LoVo (cell line): ENCODE measurements around the gene WDFY4.

Experiments used
- DNase-seq: peaks from one replicate; pipeline ENCODE4 v3.0.0-alpha.2; 2016; ENCODE audit warnings: low spot score

WDFY4 gene

DNA sequence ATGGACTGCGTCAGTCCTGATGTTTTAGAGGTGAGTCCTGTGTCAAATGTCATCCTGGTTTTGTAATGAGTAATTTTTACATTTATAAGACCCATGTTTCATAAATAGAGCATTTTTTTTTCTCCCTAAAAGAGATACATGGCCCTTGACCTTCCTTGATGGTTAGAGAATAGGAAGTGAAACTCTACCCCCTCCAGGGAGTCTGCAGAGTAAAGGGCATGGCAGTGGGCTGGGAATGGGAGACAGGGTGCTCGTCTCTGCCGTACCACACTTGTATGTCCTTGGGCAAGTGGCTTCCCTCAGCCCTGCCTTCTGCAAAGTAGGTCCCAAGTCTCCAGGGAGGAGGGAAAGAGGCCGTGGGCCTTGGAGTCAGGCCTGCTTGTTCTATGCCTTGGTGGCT is 63.9 kb downstream of the WDFY4 start:
- DNase-seq: no peak

DNA sequence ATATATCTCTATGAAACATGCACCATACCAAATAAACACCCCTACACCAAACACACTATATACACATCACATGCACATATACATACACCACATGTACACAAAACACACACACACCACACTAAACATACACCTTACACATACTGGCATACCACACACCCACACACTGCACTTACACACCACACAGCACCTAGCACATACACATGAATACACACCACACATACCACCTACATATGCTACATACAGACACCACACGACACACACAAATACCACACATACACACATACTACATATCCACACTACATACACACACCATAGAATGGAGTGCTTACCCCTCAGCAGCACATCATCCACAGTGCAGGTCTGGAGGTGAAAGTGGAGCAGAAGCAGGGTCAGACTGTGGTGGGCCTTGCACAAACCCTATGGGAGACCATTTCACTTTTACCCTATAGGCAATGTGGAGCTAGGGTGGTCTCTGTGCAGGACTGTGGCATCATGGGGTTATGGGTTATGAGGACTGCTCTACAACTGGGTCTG is 64.6 kb downstream of the WDFY4 start:
- DNase-seq: no peak

DNA sequence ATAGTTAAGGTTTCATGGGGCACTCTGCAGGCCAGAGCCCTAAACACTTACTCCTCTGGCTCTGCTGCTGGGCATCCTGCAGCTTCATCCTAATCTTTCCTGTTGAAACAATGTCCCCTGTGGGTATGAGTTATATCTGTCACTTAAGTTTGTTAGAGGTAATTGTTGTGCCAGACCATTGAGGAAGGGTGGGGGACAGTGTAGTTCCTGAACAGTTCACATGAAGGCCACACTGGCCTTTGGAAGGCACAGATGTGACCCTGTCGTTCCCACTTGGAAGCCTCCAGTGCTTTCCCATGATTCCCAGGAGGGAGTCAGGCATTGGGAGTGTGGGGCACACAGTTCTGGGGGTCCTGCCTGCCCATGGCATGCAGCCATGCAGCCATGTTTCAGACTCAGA is 65.3 kb downstream of the WDFY4 start:
- DNase-seq: no peak

DNA sequence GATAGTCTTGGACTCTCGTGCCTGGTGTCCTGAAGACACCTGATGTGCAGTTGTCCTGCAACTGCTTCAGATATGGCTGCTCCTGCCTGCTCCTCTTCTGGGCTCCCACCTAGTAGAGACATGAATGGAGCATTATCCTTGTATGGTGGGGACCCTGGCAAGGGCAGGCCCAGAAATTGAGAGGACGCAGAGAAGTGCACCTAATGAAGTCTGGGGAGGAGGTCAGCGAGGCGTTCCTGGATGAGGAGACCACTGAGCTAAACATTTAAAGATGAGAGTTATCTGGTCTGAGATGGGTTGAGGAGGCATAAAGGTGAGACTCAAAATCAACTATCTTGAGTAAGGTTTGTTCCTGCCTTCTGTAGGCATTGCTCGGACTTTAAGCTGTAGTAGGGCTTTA is 66.3 kb downstream of the WDFY4 start:
- DNase-seq: no peak

DNA sequence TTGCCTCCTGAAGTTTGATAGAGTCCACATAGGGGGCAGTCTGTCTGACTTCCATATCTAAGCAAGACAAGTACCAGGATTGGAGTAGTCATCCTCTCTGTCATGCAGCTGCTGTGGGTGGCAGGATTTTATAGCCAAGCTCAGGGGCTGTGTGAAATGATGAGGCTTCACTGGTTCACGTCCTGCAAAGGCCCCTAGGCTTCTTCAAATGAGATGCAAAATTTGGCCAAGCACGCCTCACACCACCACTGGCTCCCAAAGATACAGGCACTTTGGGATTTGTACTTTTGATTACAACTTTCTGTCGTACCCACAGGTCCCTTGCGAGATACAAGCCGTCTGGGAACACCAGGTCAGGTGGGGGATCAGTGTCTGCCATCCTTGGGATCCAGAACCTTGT is 67.1 kb downstream of the WDFY4 start:
- DNase-seq: no peak

DNA sequence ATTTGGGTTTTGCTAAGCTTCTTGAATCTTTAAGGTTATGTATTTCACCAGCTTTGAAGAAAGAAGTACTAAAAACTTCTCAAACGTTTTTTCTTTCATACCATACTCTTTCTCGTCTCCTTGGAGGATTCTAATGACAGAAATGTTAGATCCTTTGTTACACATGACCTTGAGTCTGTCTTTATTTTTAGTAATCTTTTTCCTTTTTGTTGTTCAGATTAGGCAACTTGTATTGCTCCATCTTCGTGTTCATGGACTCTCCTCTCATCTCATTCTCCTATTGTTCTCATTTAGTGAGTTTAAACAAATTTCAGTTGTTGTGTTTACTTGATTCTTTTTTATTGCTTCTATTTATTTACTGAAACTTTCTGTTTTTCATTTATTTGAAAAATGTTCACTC is 73.7 kb downstream of the WDFY4 start:
- DNase-seq: no peak

DNA sequence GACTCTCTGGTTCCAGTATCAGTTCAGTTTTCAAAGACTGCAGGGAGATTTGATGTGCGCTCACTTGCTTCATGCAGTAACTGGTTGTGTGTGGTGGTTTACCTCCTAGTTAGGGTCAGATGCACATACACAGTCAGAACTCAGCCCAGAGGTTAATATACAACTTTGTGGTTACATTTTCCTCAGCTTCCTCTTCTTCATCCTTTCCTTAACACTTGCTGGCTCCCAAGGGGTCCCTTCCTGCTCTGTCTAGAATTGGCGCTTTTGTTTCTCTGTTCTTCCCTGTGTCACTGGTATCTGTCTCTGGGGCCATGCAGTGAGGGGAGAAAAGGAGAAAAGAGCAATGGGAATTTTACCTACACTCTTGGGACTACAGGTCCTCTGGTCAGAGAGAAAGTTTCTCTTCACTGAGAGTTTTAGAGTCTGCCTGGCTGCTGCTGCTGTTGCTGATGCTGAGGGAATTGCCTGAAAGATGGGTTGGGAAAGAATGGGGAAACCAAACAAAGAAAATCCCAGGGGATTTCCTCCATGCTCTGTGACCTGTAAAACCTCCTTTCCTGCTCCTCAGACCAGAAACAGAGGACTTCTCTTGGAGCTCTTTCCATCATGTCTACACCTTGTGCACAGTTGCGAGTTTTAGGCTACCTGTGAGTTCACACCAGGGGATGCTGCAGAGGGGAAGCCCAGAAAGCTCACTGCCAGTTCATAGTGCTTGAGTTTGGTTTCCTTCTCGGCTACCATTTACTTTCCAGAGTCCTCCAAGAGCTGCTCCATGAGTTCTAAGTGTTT is 74.6 kb downstream of the WDFY4 start:
- no peak for DNase-seq

DNA sequence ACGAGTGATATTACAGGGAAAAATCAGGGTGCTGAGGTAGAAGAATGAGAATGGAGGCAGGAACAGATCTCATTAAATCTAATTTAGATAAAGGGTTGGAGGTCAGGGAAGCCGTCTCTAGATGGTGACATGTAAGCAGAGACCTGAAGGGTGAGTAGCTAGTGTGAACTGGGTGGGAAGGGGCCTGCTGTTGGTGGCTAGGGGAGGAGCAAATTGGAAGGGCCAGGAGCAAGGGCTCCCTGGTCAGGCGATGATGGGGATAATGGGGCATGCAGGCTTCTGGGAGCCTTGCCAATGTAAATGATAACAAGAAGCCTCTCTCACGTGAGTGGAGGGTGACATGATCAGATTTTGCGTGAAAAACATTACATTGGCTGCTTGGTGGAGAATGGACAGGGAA is 76.3 kb downstream of the WDFY4 start:
- DNase-seq: no peak

DNA sequence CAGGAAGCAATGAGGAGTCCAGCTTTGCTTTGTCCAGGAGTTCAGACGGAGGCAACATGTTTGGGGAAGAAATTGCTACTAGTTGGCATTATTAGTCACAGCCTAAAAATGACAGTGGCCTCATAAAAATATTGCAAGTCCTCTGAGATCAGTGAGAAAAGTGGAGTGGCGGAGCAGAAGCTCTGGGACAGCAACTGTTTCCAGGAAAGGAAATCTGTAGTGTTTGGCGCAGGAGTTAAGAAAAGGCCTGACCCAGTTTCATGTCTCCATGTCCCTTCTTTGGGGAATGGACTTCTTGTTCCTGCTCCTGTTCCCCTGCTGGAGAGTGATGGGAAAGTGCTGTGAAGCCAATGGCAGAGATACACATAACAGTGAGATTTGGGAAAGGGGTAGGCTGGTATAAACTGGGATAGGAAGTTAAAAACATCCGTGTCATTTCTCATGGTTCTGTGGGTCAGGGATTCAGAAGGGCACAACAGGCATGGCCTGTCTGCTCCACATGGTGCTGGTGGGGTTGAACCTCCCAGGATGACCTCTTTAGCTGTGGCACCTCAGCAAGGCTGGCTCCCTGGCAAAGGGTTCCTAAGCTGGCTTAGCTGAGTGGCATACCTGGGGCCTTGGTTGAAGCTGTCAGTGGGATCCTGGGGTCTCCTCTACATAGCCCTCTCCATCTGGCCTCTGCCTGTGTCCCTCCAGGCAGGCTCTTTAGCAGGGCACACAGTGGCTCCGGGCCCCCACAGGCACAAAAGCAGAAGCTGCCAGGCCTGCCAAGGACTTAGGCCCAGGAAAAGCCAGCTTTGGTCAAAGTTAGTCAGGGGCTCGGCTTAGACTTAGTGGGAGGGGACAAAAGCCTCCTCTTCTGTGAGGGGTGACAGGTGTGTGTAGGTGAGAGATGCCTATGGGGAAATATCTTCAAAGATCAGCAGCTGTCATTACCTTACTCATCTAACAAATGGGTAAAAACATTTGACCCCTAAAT is 77.7 kb downstream of the WDFY4 start:
- no peak for DNase-seq

DNA sequence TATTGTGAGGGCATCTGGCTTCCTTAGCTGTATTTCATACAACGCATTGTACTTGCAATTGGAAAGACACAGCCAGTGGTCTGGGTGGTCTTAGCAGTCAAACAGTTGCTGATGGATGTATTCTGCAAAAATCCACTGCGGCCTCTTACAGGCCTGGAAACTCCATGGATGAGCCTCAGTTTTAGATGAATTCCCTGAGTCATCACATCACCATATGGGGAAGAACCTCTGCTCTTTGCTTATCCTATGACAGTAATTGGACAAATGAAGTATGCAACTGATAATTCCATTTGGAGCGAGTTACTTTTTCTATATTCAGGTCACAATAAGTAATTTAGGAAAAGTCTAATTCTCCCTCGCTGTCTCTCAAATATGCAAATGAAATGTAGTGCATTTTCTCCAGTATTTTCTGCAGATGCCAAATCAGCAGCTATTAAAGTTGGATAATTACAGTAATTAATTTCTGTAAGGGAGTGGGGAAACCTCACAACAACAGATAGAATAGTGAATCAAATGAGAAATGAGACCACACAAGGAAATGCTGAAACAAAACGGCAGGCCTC is 78.8 kb downstream of the WDFY4 start:
- DNase-seq: no peak

DNA sequence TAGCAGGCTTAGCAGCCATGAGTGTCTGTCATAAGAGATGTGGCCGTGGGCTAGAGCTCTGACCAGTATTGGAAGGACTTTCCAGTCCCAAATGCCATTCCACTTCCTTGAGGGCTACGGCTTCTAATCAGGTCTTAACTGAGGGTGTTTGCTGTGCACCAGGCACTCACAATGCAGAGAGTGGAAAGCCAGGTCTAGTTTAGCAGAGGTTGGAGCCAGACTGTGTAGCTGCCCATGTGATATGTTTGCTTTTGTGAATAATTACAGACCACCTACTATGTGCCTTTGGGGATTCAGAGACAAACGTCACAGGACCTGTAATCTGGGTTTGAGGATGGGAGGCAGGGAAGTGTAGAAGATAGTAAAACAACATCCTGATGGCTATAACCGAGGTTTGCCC is 79.8 kb downstream of the WDFY4 start:
- no peak for DNase-seq

DNA sequence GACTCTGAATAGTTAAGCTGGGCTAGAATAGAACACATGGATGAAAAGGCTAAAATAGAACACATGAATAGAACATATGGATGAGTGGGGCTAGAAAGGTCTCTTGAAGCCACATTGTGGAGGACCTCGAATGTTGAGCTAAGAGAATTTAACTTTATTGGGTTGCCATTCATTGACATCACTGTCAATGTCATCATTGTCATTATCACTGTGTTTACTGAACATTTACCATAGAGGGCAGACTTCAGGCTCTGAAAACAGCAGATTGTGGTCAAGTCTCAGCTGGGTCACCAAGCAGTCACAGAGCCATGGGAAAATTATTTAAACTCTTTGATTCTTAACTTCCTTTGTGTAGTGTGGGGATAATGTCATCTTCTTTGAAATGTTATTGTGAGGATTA is 80.4 kb downstream of the WDFY4 start:
- no peak for DNase-seq

DNA sequence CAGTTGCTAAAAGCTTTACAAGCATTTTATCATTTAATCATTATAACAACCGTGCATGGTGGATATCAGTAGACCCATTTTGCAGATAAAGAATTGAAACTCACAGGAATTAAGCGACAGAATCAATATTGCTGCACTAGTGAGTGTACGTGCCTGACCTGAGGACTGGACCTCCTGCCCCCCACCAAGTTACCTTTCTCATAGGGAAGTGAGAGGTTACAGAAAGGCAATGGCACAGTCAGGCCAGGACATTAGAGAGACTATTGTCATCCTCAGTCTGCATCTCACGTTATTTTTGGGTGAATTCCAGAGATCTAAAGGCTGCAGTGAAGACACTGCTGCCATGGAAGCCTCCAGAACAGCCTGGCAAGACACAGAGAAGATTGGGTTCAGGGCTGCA is 80.9 kb downstream of the WDFY4 start:
- DNase-seq: no peak

DNA sequence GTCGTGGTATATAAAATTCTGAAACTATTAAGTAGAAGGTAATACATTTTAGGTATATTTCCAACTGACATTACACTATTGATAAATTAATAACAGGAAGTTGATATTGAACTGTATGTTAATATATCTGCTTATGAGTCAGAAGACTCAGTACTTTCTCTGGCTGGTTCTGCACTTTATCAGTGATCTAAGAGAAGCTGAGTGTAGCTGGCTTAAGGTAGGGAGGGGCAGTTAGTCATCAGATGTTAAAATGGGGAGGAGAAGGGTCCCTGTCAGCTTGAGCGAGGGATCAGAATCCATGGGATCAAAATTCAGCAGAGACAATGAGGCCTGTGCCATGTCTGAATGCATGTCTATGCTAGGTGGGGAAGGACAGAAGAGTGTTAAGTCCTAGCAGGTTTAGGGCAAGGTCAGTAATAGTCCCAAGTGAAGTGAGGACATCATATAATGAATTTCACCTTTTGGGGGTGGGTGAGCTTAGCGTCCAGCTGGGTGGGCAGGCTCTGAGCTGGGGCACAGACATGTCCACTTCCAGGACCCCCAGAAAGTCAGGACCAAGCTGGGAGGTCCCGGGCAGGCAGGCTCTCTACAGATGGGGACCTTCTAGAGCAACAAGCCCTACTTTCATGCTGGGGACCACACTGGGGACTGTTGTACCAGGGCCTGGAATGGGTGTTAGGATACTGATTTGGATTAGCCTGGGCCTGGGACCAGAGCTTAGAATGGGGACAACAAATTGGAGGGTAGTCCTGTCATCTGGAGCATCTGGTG is 82.9 kb downstream of the WDFY4 start:
- DNase-seq: no peak

DNA sequence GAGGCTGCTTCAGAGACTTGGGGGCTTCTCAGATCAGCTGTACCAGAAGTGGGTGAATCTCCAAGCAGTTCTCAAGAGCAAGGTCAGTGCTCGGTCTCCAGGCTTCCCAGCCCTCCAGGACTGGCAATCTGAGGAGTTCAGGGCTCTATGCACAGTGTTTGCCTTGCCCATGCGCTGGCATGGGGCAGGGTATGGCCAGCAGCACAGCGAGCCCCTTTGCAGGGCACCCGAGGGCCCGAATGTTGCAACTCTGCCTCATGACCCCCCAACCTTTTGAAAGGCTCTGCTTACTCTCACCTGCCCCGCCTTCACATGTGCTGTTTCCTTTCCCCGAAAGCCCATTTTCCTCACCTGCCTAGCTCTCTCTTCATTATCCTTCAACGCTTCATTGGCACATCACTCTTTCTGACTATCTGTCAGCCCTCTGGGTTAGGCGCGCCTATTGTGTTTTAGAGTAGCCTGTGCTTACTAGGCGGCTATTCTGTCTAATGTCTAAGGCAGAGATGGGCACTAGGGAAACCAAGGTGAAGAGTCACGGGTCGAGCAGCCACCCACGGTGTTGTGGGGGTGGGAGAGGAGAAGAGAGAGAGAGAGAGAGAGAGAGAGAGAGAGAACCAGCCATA is 83.6 kb downstream of the WDFY4 start:
- no peak for DNase-seq

DNA sequence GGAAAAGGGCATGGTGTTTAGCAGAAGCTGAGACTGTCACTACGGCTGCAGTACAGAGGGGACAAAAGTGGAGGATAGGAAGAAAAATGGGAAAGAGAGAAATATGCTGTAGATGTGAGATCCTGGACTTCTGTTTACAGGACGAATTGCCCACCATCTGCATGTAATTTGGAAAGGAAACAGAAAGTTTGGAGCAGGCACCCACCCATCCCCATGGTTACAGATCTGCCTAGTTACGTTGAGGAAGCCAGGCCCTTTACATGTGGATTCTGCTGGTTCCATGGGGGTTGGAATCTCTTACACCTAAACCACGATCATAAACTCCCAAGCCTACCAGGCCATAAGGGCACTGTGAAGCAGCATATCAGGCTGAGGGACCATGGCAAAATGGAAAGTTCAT is 84.3 kb downstream of the WDFY4 start:
- no peak for DNase-seq

DNA sequence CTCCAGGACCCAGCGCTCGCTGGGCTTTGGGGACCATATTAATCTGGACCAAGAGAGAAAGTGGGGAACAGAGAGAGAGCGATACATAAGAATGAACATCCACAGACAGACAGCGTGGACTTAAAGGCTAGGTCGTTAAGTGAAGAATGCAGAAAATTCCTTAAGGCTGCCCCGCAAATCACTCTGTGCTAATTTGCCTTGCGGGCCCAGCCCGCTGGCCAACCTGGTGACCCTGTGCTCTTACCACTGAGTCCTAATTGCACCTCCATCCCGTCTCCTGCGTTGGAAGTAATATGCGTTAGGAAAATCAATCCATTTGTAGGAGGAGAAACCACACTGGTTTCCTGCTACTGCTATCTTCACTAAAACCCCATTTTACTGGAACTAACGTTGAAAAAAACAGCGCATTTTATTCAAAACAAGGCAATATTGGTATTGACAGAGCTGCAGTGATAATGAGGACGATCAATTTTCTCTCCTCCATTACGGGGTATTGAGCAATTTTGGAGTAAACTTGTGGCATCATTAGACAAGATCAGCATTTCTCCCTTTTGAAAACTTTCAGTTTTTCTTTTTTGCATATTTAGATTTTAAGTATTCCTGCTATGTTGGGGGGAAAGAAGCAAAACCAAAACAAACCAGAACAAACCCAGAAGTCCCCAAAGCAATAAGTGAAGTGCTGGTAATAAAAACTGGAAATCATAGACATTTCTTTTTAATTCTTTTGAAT is 85.2 kb downstream of the WDFY4 start:
- DNase-seq: no peak

DNA sequence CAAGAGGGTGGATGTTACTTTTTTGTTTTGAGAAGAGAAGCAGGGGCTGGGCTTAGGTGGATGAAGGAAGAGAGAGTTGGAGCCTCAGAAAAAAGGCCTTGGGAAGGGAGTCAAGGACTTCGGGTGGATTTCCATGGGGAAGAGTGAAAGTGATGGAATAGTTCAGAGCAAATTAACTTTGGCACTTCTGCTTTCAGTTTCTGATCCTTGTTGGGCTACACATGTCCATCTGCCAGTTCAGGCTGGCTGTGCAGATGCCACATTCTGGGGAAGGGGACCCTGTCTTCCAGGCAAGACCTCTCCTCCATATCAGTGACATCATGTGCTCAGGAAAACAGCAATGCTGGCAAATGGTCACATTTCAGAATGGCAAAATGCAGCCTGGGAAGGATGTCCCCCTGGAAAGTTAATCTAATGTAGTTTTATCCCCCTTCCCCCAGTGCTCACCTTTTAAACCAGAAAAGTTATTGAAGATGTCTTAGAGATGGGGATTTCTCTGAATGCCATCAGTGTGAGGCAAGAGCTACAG is 86.0 kb downstream of the WDFY4 start:
- no peak for DNase-seq

DNA sequence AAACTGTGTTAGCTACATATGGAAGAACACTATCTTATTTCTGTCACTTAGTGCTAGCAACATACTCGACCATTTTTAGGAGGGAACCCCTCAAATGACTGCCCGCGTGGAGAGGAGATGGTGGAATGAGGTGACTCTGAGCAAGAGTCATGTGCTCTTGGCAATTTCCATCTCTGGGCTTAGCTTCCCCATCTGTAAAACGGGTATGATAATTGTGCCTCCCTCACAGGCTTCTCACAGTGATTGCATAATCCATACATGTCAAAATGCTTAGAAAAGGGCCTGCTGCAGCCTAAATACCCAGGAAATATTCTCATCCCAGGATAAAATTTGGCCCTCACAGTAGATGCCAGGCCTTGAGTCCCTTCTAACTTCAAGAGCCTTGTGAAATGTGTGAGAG is 86.6 kb downstream of the WDFY4 start:
- no peak for DNase-seq

DNA sequence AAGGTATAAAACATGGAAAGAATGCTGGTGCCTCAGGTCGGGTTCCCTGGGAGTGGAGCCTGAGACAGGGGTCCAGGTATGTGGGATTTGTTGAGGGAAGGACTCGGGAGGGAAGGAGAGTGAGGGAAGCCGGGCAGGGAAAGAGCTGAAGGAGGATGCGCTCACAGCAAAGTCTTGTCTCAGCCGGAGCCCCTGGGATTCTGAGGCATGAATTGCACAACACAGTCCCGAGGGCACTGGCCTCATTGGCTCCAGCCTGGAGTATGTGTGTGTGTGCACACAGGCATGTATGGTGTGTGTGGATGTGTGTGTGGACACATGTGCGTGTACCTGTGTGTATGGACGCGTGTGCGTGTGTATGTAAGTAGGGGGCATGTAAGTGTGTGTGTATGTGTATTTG is 87.4 kb downstream of the WDFY4 start:
- DNase-seq: no peak

DNA sequence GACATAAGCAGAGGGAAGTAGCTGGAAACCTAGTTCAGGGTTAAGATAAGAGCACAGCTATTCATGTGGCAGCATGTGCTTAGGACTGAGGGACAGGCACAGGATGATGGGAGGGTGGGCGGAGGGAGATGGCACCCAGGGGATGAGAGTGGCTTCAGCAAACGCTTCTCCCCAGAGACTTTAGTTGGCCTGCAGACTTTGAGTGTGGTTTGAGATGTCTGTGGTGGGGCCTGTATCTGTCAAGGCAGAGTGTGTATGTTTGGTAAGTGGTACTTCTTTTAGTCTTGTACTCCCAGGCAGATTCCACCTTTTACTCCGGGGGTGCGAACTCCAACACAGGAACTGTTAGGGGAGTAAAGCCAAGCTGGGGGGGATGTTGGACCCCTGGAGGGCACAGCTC is 88.9 kb downstream of the WDFY4 start:
- no peak for DNase-seq
